Endothelial cell of umbilical vein (primary cell): ENCODE measurements around the gene CTSZ. TPM values are rescaled to one million over a fixed set of nuclear protein-coding genes. Genes with fewer than 3 reads are reported as not detected.

Experiments
- BruUV-seq: library from RNA; stranded (reverse); fragments of 400-500 nt; replicated peaks from 2 replicates; lab custom pipeline; 2021; lab: Mats Ljungman, UMichigan
- CTCF ChIA-PET: fragments of 300-600, 350-600 bp; sonication (Branson Sonifier 250); formaldehyde crosslinking; loops from one replicate; lab custom pipeline; 2021; ENCODE audit warnings: antibody characterized with exemption, inconsistent platforms; lab: Charles Lee
- POLR2A ChIA-PET: fragments of 300-600, 350-600 bp; sonication (Branson Sonifier 250); formaldehyde crosslinking; loops from one replicate; lab custom pipeline; 2021; ENCODE audit warnings: antibody characterized with exemption, inconsistent platforms; lab: Charles Lee
- DNase-seq: peaks from one replicate; pipeline ENCODE4 v3.0.0-alpha.2; 2011; ENCODE audit warnings: low read depth, low spot score
- FAIRE-seq: peaks from 2 replicates; lab custom pipeline; 2011; peaks lifted over from hg19 to GRCh38; lab: Jason Lieb, UNC
- H2AFZ ChIP-seq: 2 replicates; pipeline ENCODE4 v1.6.0; 2012; ENCODE audit warnings: low read depth, low read length, control low read depth, inconsistent platforms
- H3K27ac ChIP-seq: 2 replicates; pipeline ENCODE4 v1.5.1; 2011; ENCODE audit warnings: low read depth, mild to moderate bottlenecking, control low read depth, low read length, moderate library complexity; ENCODE audit not compliant: insufficient read depth
- H3K27me3 ChIP-seq, 2 experiments: 2 replicates each; pipeline versions ENCODE4 v1.6.0 to v1.6.1; 2011; ENCODE audit warnings: low read length in 2 of 2, mixed read lengths in 1 of 2; ENCODE audit not compliant: control insufficient read depth in 2 of 2, insufficient read depth in 2 of 2
- H3K36me3 ChIP-seq, 2 experiments: 2 replicates in 1 of 2; 3 replicates in 1 of 2; pipeline ENCODE4 v1.5.1; 2011; ENCODE audit warnings: low read length in 2 of 2, mild to moderate bottlenecking in 1 of 2, moderate library complexity in 1 of 2; ENCODE audit not compliant: control insufficient read depth in 2 of 2, insufficient read depth in 2 of 2; ENCODE audit errors: extremely low read depth in 1 of 2
- H3K4me1 ChIP-seq: 3 replicates; pipeline ENCODE4 v1.5.1; 2011; ENCODE audit warnings: mild to moderate bottlenecking, low read length; ENCODE audit not compliant: control insufficient read depth, insufficient read depth; ENCODE audit errors: extremely low read depth
- H3K4me2 ChIP-seq: 2 replicates; pipeline ENCODE4 v1.6.1; 2011; ENCODE audit warnings: low read length, control low read depth, mixed read lengths; ENCODE audit not compliant: insufficient read depth
- H3K4me3 ChIP-seq, 3 experiments: fragments of 200-600 bp in 1 of 3; sonication (generic), shearing (Covaris generic) in 1 of 3; replicated peaks in 1 of 3; 2 replicates each; pipeline ENCODE4 v1.5.1; 2011 to 2016; ENCODE audit warnings: control low read depth in 3 of 3, low read length in 3 of 3, mild to moderate bottlenecking in 2 of 3, inconsistent platforms in 1 of 3, low read depth in 1 of 3, moderate library complexity in 1 of 3; ENCODE audit not compliant: insufficient read depth in 1 of 3
- H3K79me2 ChIP-seq: 2 replicates; pipeline ENCODE4 v1.6.0; 2012; ENCODE audit warnings: low read length, inconsistent platforms; ENCODE audit not compliant: control insufficient read depth, insufficient read depth
- H3K9ac ChIP-seq: replicated peaks from 2 replicates; pipeline ENCODE3; 2011; ENCODE audit warnings: low read length, control low read depth; ENCODE audit not compliant: insufficient read depth; ENCODE audit errors: extremely low read depth
- H3K9me1 ChIP-seq: replicated peaks from 3 replicates; pipeline ENCODE4 v1.6.0; 2011; ENCODE audit warnings: mild to moderate bottlenecking, low read length; ENCODE audit not compliant: control insufficient read depth, insufficient read depth; ENCODE audit errors: extremely low read depth
- H3K9me3 ChIP-seq: replicated peaks from 2 replicates; pipeline ENCODE4 v1.5.1; 2012; ENCODE audit warnings: low read length, inconsistent platforms; ENCODE audit not compliant: control insufficient read depth, insufficient read depth
- H4K20me1 ChIP-seq: replicated peaks from 2 replicates; pipeline ENCODE3; 2011; ENCODE audit warnings: mild to moderate bottlenecking, low read length; ENCODE audit not compliant: control insufficient read depth, insufficient read depth; ENCODE audit errors: extremely low read depth
- JUN ChIP-seq: IDR thresholded peaks from 2 replicates; pipeline ENCODE4 v1.6.1; 2011; ENCODE audit warnings: borderline replicate concordance, low read depth; ENCODE audit not compliant: insufficient read length, insufficient read depth
- MYC ChIP-seq: IDR thresholded peaks from one replicate; pipeline ENCODE4 v1.6.1; 2011; ENCODE audit warnings: mild to moderate bottlenecking, low read depth, low read length
- POLR2A ChIP-seq: IDR thresholded peaks from 2 replicates; pipeline ENCODE4 v1.6.1; 2012; ENCODE audit warnings: low read depth, mild to moderate bottlenecking, control low read depth, low read length
- POLR2AphosphoS5 ChIP-seq: IDR thresholded peaks from 2 replicates; pipeline ENCODE4 v1.6.1; 2012; ENCODE audit warnings: low read depth, mild to moderate bottlenecking, control low read depth, low read length, moderate library complexity; ENCODE audit not compliant: insufficient read depth
- dilution Hi-C: fragments of 300-500 bp; cut with MboI; formaldehyde crosslinking; loops from one replicate; pipeline ENCODE4 v1.15.0; 2019; ENCODE audit warnings: low sequenced_read_pairs; ENCODE audit not compliant: extremely low pct_ligation_motif_present
- intact Hi-C: fragments of 100-400 bp; cut with micrococcal nuclease; formaldehyde crosslinking; loops from one replicate; pipeline ENCODE4 v1.10.0; 2022
- polyA plus RNA-seq, 4 experiments: library from polyadenylated mRNA; depleted of rRNA in 3 of 4; stranded (reverse) in 3 of 4; unstranded in 1 of 4; fragments of >200 nt; gene quantifications; 2 replicates each; pipeline versions ENCODE4 v1.2.1 to v1.2.3, GENCODE V29; 2011 to 2012; ENCODE audit warnings: missing spikeins in 1 of 4
- total RNA-seq: library from RNA; stranded (reverse); gene quantifications from 2 replicates; pipeline ENCODE4 v1.2.3, GENCODE V29; 2021
- TF ChIP-seq, protein P1 (sequence below): IDR thresholded peaks from 2 replicates; pipeline ENCODE4 v1.6.1; 2011; ENCODE audit not compliant: insufficient read depth, insufficient read length

Gene CTSZ
- total and polyA plus RNA-seq, 2 donors (not counting 3 experiments of a cell fraction or from before 2014, with no cell fraction given) = 304 to 387 TPM

DNA sequence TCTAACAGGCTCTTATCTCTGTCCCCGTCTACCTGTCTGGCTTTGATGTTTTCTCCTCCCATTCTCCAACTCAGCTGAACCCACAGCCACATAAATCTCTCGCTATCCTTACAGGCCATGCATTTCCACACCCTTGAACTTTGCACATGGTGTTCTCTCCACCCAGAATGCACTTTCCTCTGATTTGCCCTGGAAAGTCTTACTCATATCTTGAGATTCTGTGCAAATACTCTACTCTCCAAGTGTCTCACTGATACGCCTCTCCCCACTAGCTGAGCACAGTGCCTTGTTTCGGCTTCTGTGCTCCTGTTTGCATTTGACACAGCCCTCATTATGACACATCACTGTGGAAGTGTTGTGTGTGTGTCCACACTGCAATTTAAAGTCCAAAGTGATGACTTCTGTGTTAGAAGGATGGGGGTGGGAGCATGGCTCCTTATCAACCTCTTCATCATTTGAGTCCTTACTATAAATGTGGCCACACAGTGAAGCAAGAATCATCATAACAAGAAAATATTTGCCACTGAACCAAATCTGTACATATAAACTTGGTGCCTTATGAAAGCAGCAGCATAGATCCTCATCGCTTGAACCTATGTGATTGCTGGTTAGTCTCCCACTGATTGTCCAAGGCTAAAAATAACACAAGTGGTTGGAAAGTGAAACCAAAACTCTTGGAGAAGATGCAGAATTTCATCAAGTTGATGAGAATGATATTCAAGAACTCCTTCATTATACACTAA is 41.1 kb upstream of the CTSZ start:
- Histone ChIP-seq H3K27me3 (peaks cover 15 to 26% of the 10 kb centered on the region in 2 experiments), H3K9me3 (no peaks in the 10 kb centered on the region), H3K36me3 (no peaks in the 10 kb centered on the region), H3K4me2 (no peak overlapping the region), H4K20me1 (no peaks in the 10 kb centered on the region), H2AFZ (no peak overlapping the region), H3K9ac (no peak overlapping the region), H3K4me1 (no peaks in the 10 kb centered on the region), H3K27ac (no peak overlapping the region), H3K9me1 (no peaks in the 10 kb centered on the region), H3K79me2 (no peaks in the 10 kb centered on the region), H3K4me3 (no peak overlapping the region)
- BruUV-seq = no TSS peak
- intact Hi-C loops (no loop called here), dilution Hi-C loops (no loop called here)
- FAIRE-seq (peak; percentile 12), DNase-seq (no peak)
- CTCF ChIA-PET = no interaction called here
- POLR2A ChIA-PET = no interaction called here
- TF ChIP-seq, protein P1, sequence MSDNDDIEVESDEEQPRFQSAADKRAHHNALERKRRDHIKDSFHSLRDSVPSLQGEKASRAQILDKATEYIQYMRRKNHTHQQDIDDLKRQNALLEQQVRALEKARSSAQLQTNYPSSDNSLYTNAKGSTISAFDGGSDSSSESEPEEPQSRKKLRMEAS = no peak
- no peak for TF ChIP-seq JUN
- TF ChIP-seq POLR2A = no peak
- no peak for TF ChIP-seq MYC

DNA sequence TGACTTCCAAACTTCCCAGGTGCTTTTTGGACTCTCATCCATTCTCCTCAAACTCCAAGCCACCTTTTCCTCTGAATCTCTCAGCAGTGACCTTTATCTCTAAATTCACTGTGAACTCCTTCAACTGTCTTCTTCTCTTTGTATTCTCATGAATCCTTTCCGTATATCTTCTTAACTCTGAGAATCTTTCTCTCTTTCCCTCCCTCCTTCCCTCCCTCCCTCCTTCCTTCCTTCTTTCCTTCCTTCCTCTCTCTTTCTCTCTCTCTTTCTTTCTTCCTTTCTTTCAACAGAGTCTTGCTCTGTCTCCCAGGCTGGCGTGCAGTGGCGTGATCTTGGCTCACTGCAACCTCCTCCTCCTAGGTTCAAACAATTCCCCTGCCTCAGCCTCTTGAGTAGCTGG is 39.8 kb upstream of the CTSZ start:
- no peaks in the 10 kb centered on the region for H3K9me1 ChIP-seq
- DNase-seq (no peak), FAIRE-seq (no peak)
- no peak overlapping the region for H3K4me3 ChIP-seq
- H3K27me3 ChIP-seq = peaks cover 13 to 22% of the 10 kb centered on the region in 2 experiments
- H4K20me1 ChIP-seq = no peaks in the 10 kb centered on the region
- no peak overlapping the region for H2AFZ ChIP-seq
- H3K4me2 ChIP-seq = no peak overlapping the region
- no peaks in the 10 kb centered on the region for H3K36me3 ChIP-seq
- H3K79me2 ChIP-seq = peaks cover 6% of the 10 kb centered on the region
- CTCF ChIA-PET = no interaction called here
- H3K4me1 ChIP-seq = peaks cover 1% of the 10 kb centered on the region
- no peak overlapping the region for H3K9ac ChIP-seq
- no TSS peak for BruUV-seq
- TF ChIP-seq POLR2AphosphoS5 = no peak
- TF ChIP-seq, protein P1 = no peak
- intact Hi-C loops (no loop called here), dilution Hi-C loops (no loop called here)
- no peaks in the 10 kb centered on the region for H3K9me3 ChIP-seq
- H3K27ac ChIP-seq = no peak overlapping the region
- POLR2A ChIA-PET = no interaction called here
